NCI-H2196 treated with DMSO at 0.1 percent for 48 hours (cell line): ENCODE results near the gene ATP5PF.
"Not testable (repeated sequence)": the region's sequence is repeated elsewhere in the genome, so short reads cannot be mapped to it uniquely, and the experiment has no call there.

ENCODE experiments used
- DNase-seq: peaks from one replicate; lab custom pipeline; 2025; ENCODE audit not compliant: unreplicated experiment; lab: John Stamatoyannopoulos, UW

ATP5PF gene

DNA sequence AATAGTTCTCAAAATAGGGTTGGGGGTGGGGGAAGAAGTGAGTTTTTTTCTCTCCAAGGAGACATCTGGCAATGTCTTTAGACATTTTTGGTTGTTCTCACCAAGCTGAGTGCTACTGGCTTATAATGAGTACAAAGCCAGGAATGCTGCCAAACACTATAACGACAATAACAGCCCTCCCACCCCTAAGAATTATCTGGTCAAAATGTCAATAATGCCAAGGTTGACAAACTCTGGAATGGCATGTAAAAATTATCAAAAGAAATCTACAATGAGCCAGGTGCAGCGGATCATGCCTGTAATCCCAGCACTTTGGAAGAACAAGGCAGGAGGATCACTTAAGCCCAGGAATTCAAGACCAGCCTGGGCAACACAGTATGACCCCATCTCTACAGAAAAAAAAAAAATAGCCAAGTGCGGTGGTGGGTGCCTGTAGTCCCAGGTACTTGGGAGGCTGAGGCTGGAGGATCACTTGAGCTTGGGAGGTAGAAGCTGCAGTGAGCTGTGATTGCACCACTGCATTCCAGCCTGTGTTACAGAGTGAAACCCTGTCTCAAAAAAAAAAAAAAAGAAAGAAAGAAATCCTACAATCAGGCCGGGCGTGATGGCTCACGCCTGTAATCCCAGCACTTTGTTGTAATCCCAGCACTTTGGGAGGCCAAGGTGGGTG is 2.5 kb downstream of the ATP5PF start:
- no peak for DNase-seq

- no peak for DNase-seq
Measured at GRCh38 chr21:25722631-25723030, 12.1 kb downstream of the ATP5PF start.

DNA sequence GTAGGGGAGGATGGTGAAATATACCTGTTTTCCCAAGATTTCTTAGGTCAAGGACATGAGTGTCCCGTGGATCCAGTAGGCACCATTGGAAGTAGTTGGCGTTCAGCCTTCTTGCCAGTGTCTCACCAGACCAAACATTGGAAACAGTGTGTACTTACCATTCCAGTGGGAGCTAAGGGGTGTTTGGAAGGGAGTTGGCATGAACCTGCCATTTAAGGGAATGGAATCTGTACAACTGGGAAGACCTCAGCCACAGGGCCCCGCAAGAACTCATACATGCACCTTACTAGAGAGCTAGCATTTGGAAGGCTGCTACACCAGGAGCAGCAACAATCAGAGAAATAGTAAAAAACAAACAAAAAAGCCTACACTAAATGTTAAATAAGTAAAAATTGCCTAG is 12.7 kb downstream of the ATP5PF start:
- DNase-seq, result no peak

- DNase-seq, result no peak
Measured at GRCh38 chr21:25717491-25718147, 17.1 kb downstream of the ATP5PF start.

DNA sequence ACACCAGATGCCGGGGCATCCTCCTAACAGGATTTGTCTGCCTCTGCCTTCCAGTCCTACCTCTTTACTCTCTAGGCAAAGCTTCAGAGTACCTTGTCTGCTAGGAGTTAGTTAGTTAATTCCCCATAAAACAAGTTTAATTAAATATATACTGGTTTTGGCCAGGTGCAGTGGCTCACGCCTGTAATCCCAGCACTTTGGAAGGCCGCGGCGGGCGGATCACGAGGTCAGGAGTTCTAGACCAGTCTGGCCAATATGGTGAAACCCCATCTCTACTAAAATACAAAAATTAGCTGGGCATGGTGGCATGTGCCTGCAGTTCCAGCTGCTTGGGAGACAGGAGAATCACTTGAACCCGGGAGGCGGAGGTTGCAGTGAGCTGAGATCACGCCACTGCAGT is 20.6 kb downstream of the ATP5PF start:
- DNase-seq, result not testable (repeated sequence)

DNA sequence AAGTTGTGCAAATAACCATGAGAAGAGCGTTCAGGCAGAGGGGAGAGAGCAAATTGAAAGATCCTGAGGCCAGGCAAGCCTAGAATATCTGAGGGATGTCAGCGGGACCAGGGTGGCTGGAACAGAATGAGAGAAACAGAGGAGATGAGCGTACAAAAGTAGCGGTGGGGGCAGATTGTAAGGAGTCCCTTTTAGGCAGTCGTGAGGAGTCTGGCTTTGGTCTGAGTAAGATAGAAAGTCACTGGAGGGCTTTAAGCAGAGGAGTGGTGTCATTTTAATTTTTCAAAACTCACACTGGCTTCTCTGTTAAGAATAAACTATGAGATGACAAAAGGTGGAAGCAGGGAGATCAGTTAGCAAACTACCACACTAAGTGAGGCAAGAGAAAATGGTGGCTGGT is 24.2 kb downstream of the ATP5PF start:
- DNase-seq, result no peak

- DNase-seq, result no peak
Measured at GRCh38 chr21:25709684-25710265, 24.9 kb downstream of the ATP5PF start.

GRCh38 chr21:25708467-25709065 is 26.1 kb downstream of the ATP5PF start:
- DNase-seq, result peak; percentile 5

DNA sequence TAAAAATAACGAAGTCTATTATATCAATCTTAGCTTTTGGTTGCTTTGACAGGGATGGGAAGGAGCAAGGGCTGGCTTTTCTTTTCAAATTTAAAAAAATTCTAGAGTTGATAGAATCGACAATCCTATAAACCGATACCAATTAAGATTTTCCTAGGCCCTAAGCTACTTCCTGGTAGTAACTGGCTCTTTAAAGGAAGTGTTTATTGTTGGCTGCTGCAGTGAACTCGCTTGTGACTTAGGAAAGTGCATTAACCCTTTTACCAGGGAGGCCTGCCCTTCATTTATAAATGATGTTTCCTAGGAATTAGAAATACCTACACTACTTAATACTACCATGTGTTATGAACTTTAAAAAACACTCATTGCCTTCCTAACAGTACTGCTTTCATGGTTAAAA is 33.2 kb downstream of the ATP5PF start:
- no peak for DNase-seq

- DNase-seq, result no peak
Measured at GRCh38 chr21:25700741-25701140, 34.0 kb downstream of the ATP5PF start.

DNA sequence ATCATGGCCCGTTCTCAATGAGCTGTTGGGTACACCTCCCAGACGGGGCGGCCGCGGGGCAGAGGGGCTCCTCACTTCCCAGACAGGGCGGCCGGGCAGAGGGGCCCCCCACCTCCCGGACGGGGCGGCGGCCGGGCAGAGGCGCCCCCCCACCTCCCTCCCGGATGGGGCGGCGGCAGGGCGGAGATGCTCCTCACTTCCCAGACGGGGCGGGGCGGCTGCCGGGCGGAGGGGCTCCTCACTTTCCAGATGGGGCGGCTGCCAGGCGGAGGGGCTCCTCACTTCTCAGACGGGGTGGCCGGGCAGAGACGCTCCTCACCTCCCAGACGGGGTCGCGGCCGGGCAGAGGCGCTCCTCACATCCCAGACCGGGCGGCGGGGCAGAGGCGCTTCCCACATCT is 39.2 kb downstream of the ATP5PF start:
- DNase-seq, result not testable (repeated sequence)

DNA sequence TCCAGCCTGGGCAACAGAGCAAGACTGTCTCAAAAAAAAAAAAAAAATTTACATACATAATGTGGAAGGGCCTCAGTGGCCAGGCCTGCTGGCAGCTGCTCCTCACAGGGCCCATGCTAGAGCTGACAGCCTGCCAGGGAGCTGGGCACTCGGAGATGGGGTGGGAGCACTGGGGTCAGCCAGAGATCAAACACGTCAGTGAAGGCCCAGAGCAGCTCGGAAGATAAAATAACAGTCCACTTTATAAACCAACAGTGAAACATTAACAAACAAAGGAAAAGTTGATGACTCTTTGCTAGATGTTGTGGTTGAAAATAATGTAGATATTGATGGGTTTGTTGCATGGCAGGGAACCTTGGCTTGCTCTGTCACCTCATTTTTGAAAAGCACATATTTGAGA is 42.7 kb downstream of the ATP5PF start:
- DNase-seq, result no peak

DNA sequence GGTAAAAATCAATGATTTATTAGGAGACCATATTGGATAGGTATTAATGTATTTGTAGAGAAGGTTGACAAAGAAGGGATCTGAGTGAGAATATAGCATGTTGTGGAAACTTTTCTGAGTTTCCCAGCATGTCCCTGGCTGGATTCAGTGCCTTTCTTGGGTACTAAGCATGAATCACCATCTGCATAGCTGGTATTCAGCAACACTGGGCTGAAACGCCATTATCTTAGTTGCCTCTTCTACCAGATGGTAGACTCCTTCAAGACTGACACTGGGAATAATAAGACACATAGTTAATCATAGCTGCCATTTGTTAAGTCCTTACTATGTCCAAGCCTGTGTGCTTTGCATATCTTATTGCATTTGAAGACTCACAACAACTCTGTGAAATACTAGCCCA is 45.5 kb downstream of the ATP5PF start:
- no peak for DNase-seq

DNA sequence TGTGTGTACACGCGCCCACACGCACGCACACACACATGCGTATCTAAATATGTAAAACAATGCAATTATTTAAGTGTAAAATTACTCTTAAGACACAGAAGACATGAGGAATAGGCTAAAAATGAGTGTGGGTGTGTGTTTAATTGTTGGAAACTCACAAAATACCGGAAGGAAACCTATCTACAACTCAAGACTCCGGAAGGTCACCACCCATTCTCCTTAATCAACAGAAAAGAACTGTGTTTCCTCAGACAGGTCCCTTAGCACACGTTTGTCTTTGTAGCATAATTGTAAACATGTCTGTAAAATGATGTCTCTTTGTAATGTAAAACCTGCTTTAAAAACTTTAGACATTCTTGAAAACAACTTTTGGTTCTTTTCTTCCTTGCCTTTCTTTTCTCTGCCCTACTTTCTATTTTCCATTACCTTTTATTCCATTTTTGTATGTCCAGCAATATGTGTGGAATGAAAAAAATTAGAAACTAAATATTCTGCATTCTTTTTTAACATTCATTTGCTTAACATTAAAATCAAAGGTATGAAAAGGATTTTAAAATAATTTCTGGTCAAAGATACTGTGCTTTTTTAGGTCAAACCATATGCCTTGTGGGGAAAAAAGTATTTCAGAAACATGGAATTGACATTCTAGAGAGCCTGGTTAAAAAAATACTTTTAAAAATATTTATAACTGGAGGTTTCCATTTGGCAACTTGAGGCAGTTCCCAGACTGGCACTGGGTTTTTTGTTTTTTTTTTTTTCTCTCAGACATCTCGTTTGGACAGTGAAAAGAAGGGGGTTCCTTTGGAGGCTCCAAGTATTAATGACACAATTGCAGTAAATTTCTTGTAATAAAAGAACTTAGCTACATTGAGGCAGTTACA is 46.2 kb downstream of the ATP5PF start:
- no peak for DNase-seq

DNA sequence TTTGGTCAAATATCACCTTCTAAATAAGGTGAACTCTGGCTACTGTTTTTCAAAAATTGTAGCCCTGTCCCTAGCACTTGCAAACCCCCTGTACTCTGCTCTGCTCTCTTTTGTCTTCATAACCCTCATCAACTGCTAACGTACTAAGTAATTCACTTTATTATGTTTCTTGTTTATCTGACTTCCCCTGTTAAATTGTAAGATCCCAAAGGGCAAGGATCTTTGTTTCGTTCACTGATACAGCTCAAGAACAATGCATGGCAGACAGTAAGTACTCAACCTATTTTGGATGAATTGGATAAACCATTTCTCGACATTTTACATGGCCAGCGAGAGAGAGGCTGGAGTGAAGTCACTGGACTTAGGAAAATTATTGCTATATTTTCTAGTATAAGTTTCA is 46.9 kb downstream of the ATP5PF start:
- no peak for DNase-seq

GRCh38 chr21:25682382-25682781 is 52.3 kb downstream of the ATP5PF start:
- no peak for DNase-seq

GRCh38 chr21:25676451-25676850 is 58.3 kb downstream of the ATP5PF start:
- no peak for DNase-seq
